Measurements from ENCODE around the gene TTC23. TPM values are rescaled to one million over a fixed set of nuclear protein-coding genes. Genes with fewer than 3 reads are reported as not detected.

The TTC23 gene
- polyA plus RNA-seq, 1 donor (not counting 4 experiments of a cell fraction or from before 2014, with no cell fraction given), result 6.7 TPM

GRCh38 chr15:99097441-99098410 is 151.7 kb downstream of the TTC23 start:
- dilution Hi-C loops (cut with MboI; ENCODE audit: extremely low pct_ligation_motif_present, low sequenced_read_pairs), result no loop called here
- Histone ChIP-seq H3K9ac (ENCODE audit: control insufficient read depth, extremely low read depth, insufficient read depth, low read length) (no peak overlapping the region), H3K79me2 (ENCODE audit: control insufficient read depth, insufficient read depth, low read length) (no peaks in the 10 kb centered on the region), H4K20me1 (ENCODE audit: control insufficient read depth, extremely low read depth, insufficient read depth, low read length) (no peaks in the 10 kb centered on the region), H3K36me3 (ENCODE audit: control insufficient read depth in 2 of 2, extremely low read depth in 1 of 2, insufficient read depth in 2 of 2, low read length in 2 of 2) (no peaks in the 10 kb centered on the region), H2AFZ (ENCODE audit: control insufficient read depth, low read length) (no peak overlapping the region), H3K4me1 (ENCODE audit: control insufficient read depth, extremely low read depth, insufficient read depth, low read length) (no peaks in the 10 kb centered on the region), H3K27ac (ENCODE audit: control insufficient read depth, insufficient read depth, low read length) (no peak overlapping the region), H3K4me3 (ENCODE audit: control insufficient read depth in 2 of 3, extremely low read depth in 1 of 3, insufficient read depth in 2 of 3, low read depth in 1 of 3, low read length in 3 of 3) (no peak overlapping the region), H3K4me2 (ENCODE audit: control insufficient read depth, extremely low read depth, insufficient read depth, low read depth, low read length) (no peak overlapping the region), H3K9me3 (ENCODE audit: control insufficient read depth, low read depth, low read length) (no peaks in the 10 kb centered on the region), H3K9me1 (ENCODE audit: control insufficient read depth, extremely low read depth, insufficient read depth, low read length) (no peaks in the 10 kb centered on the region), H3K27me3 (ENCODE audit: control insufficient read depth, extremely low read depth, insufficient read depth, low read length) (peaks cover 33% of the 10 kb centered on the region)
- DNase-seq (ENCODE audit: low read depth, low spot score) (no peak), FAIRE-seq (no peak)
- TF ChIP-seq CTCF (optimal IDR thresholded peaks at IDR 0.05 in 1 of 3, IDR thresholded peaks at IDR 0.05 in 1 of 3, conservative IDR thresholded peaks at IDR 0.05 in 1 of 3; ENCODE audit: extremely low read depth in 1 of 3, insufficient read depth in 2 of 3, low read length in 3 of 3) (no peak), EZH2 (IDR thresholded peaks at IDR 0.05; ENCODE audit: low read length) (no peak)

GRCh38 chr15:99096894-99097426 is 152.4 kb downstream of the TTC23 start:
- Histone ChIP-seq H3K79me2 (ENCODE audit: control insufficient read depth, insufficient read depth, low read length) (no peaks in the 10 kb centered on the region), H3K4me1 (ENCODE audit: control insufficient read depth, extremely low read depth, insufficient read depth, low read length) (no peaks in the 10 kb centered on the region), H3K4me2 (ENCODE audit: control insufficient read depth, extremely low read depth, insufficient read depth, low read depth, low read length) (no peak overlapping the region), H2AFZ (ENCODE audit: control insufficient read depth, low read length) (no peak overlapping the region), H3K9me3 (ENCODE audit: control insufficient read depth, low read depth, low read length) (no peaks in the 10 kb centered on the region), H3K4me3 (ENCODE audit: control insufficient read depth in 2 of 3, extremely low read depth in 1 of 3, insufficient read depth in 2 of 3, low read depth in 1 of 3, low read length in 3 of 3) (no peak overlapping the region), H3K9me1 (ENCODE audit: control insufficient read depth, extremely low read depth, insufficient read depth, low read length) (no peaks in the 10 kb centered on the region), H4K20me1 (ENCODE audit: control insufficient read depth, extremely low read depth, insufficient read depth, low read length) (no peaks in the 10 kb centered on the region), H3K27me3 (ENCODE audit: control insufficient read depth, extremely low read depth, insufficient read depth, low read length) (peaks cover 26% of the 10 kb centered on the region), H3K9ac (ENCODE audit: control insufficient read depth, extremely low read depth, insufficient read depth, low read length) (no peak overlapping the region), H3K36me3 (ENCODE audit: control insufficient read depth in 2 of 2, extremely low read depth in 1 of 2, insufficient read depth in 2 of 2, low read length in 2 of 2) (no peaks in the 10 kb centered on the region), H3K27ac (ENCODE audit: control insufficient read depth, insufficient read depth, low read length) (no peak overlapping the region)
- dilution Hi-C loops (cut with MboI; ENCODE audit: extremely low pct_ligation_motif_present, low sequenced_read_pairs), result no loop called here
- FAIRE-seq (no peak), DNase-seq (ENCODE audit: low read depth, low spot score) (no peak)
- TF ChIP-seq CTCF (optimal IDR thresholded peaks at IDR 0.05 in 1 of 3, IDR thresholded peaks at IDR 0.05 in 1 of 3, conservative IDR thresholded peaks at IDR 0.05 in 1 of 3; ENCODE audit: extremely low read depth in 1 of 3, insufficient read depth in 2 of 3, low read length in 3 of 3), result no peak
- TF ChIP-seq EZH2 (IDR thresholded peaks at IDR 0.05; ENCODE audit: low read length), result no peak
